Activated B cell treated with CpG ODN at 0.5 μM for 24 hours (primary cell): ENCODE data around the gene RBM15B. TPM values are rescaled to one million over a fixed set of nuclear protein-coding genes. Genes with fewer than 3 reads are reported as not detected.

Experiments
- ATAC-seq: fragments of 200-7000 bp; cut with Tn5 transposase; one replicate; pipeline ENCODE4 v1.10.0; 2021; ENCODE audit warnings: low read depth, mild to moderate bottlenecking, moderate library complexity
- CTCF ChIA-PET: fragments of 350-600 bp; sonication (Branson Sonifier 250); formaldehyde crosslinking; loops from one replicate; lab custom pipeline; 2021; ENCODE audit warnings: antibody characterized with exemption; lab: Charles Lee
- POLR2A ChIA-PET: fragments of 350-600 bp; sonication (Branson Sonifier 250); formaldehyde crosslinking; loops from one replicate; lab custom pipeline; 2021; ENCODE audit warnings: antibody characterized with exemption; lab: Charles Lee
- DNase-seq: peaks from one replicate; pipeline ENCODE4 v3.0.0; 2022
- H3K27ac Mint-ChIP-seq: one replicate; pipeline ENCODE4 v1.8.0; 2020; ENCODE audit warnings: mixed read lengths
- H3K27me3 Mint-ChIP-seq: one replicate; pipeline ENCODE4 v1.8.0; 2021; ENCODE audit warnings: mixed read lengths
- H3K36me3 Mint-ChIP-seq: one replicate; pipeline ENCODE4 v1.8.0; 2021; ENCODE audit warnings: low read depth, mixed read lengths
- H3K4me1 Mint-ChIP-seq: one replicate; pipeline ENCODE4 v1.8.0; 2021; ENCODE audit warnings: mixed read lengths
- H3K4me3 Mint-ChIP-seq: one replicate; pipeline ENCODE4 v1.8.0; 2020; ENCODE audit warnings: mild to moderate bottlenecking, mixed read lengths
- H3K9me3 Mint-ChIP-seq: one replicate; pipeline ENCODE4 v1.8.0; 2020; ENCODE audit warnings: mixed read lengths
- CTCF ChIP-seq: fragments of 200-600 bp; IDR thresholded peaks from one replicate; pipeline ENCODE4 v1.8.0; 2022; ENCODE audit warnings: antibody characterized with exemption, mild to moderate bottlenecking
- intact Hi-C: fragments of 100-400 bp; cut with micrococcal nuclease; formaldehyde crosslinking; loops from one replicate; pipeline ENCODE4 v1.15.1; 2024
- total RNA-seq: library from RNA; stranded (reverse); gene quantifications from 2 replicates; pipeline ENCODE4 v1.2.3, GENCODE V29; 2022

RBM15B gene
- total RNA-seq, 1 donor from 2014 or later: 28.9 TPM

GRCh38 chr3:51373658-51374421 lies 17.2 kb upstream of the RBM15B start:
- Mint-ChIP-seq H3K4me3 (no peak overlapping the region), H3K27me3 (peaks cover 41% of the 10 kb centered on the region), H3K4me1 (no peaks in the 10 kb centered on the region), H3K9me3 (no peaks in the 10 kb centered on the region), H3K36me3 (no peaks in the 10 kb centered on the region), H3K27ac (no peak overlapping the region)
- ChIA-PET POLR2A (no interaction called here), CTCF (interaction anchor here (5.4 kb wide), 1 partner anchor 759 kb away, joined by 54 read pairs; the partner anchor contains the start of gene MAPKAPK3)
- DNase-seq: no peak
- no peak for TF ChIP-seq CTCF
- intact Hi-C loops: loop anchor here (5.0 kb wide), 1 partner anchor 802 kb away; no protein-coding TSS in a partner anchor
- no peak for ATAC-seq

- Mint-ChIP-seq H3K9me3 (no peaks in the 10 kb centered on the region), H3K4me1 (no peaks in the 10 kb centered on the region), H3K4me3 (no peak overlapping the region), H3K36me3 (no peaks in the 10 kb centered on the region), H3K27ac (no peak overlapping the region), H3K27me3 (peaks cover 40% of the 10 kb centered on the region)
- TF ChIP-seq CTCF: no peak
- ChIA-PET CTCF (no interaction called here), POLR2A (no interaction called here)
- intact Hi-C loops: loop anchor here (5.0 kb wide), 1 partner anchor 802 kb away; no protein-coding TSS in a partner anchor
- ATAC-seq: no peak
- DNase-seq: no peak
Measured at GRCh38 chr3:51374456-51374855, 16.6 kb upstream of the RBM15B start.

GRCh38 chr3:51375136-51375535 lies 15.9 kb upstream of the RBM15B start:
- no peaks in the 10 kb centered on the region for H3K9me3 Mint-ChIP-seq
- H3K4me1 Mint-ChIP-seq: no peaks in the 10 kb centered on the region
- H3K27ac Mint-ChIP-seq: no peak overlapping the region
- ChIA-PET CTCF (interaction anchor here (1.5 kb wide), 1 partner anchor 804 kb away, joined by 3 read pairs; no protein-coding TSS in a partner anchor), POLR2A (no interaction called here)
- intact Hi-C loops: no loop called here
- H3K27me3 Mint-ChIP-seq: peaks cover 35% of the 10 kb centered on the region
- TF ChIP-seq CTCF: no peak
- no peaks in the 10 kb centered on the region for H3K36me3 Mint-ChIP-seq
- no peak for DNase-seq
- ATAC-seq: no peak
- H3K4me3 Mint-ChIP-seq: no peak overlapping the region

- no peaks in the 10 kb centered on the region for H3K9me3 Mint-ChIP-seq
- no peak for TF ChIP-seq CTCF
- CTCF ChIA-PET: interaction anchor here (1.5 kb wide), 1 partner anchor 804 kb away, joined by 3 read pairs; no protein-coding TSS in a partner anchor
- no peak overlapping the region for H3K27ac Mint-ChIP-seq
- no peak overlapping the region for H3K4me3 Mint-ChIP-seq
- H3K4me1 Mint-ChIP-seq: no peaks in the 10 kb centered on the region
- no peaks in the 10 kb centered on the region for H3K36me3 Mint-ChIP-seq
- intact Hi-C loops: no loop called here
- ATAC-seq (no peak), DNase-seq (no peak)
- POLR2A ChIA-PET: no interaction called here
- H3K27me3 Mint-ChIP-seq: peaks cover 31% of the 10 kb centered on the region
Measured at GRCh38 chr3:51375571-51375970, 15.5 kb upstream of the RBM15B start.

GRCh38 chr3:51378065-51378464 lies 13.0 kb upstream of the RBM15B start:
- TF ChIP-seq CTCF: no peak
- H3K9me3 Mint-ChIP-seq: no peaks in the 10 kb centered on the region
- DNase-seq (no peak), ATAC-seq (no peak)
- no peak overlapping the region for H3K27ac Mint-ChIP-seq
- intact Hi-C loops: no loop called here
- H3K27me3 Mint-ChIP-seq: peaks cover 25% of the 10 kb centered on the region
- POLR2A ChIA-PET: no interaction called here
- peaks cover under 1% of the 10 kb centered on the region for H3K4me1 Mint-ChIP-seq
- CTCF ChIA-PET: interaction anchor here (1.5 kb wide), 1 partner anchor 762 kb away, joined by 5 read pairs; the partner anchor contains the start of gene MAPKAPK3
- H3K4me3 Mint-ChIP-seq: no peak overlapping the region
- H3K36me3 Mint-ChIP-seq: no peaks in the 10 kb centered on the region
